Neural progenitor cell (in vitro differentiated cells): ENCODE results near the gene ACACA.

ENCODE experiments used
- EZH2phosphoT487 ChIP-seq: fragments of 200-600 bp; sonication (generic); IDR thresholded peaks from 2 replicates; pipeline ENCODE4 v1.6.1; 2017; ENCODE audit warnings: antibody characterized with exemption
- TF ChIP-seq, protein P1 (sequence below): fragments of 200-600 bp; sonication (generic); IDR thresholded peaks from 2 replicates; pipeline ENCODE4 v1.5.1; 2017; ENCODE audit warnings: antibody characterized with exemption, mild to moderate bottlenecking

DNA sequence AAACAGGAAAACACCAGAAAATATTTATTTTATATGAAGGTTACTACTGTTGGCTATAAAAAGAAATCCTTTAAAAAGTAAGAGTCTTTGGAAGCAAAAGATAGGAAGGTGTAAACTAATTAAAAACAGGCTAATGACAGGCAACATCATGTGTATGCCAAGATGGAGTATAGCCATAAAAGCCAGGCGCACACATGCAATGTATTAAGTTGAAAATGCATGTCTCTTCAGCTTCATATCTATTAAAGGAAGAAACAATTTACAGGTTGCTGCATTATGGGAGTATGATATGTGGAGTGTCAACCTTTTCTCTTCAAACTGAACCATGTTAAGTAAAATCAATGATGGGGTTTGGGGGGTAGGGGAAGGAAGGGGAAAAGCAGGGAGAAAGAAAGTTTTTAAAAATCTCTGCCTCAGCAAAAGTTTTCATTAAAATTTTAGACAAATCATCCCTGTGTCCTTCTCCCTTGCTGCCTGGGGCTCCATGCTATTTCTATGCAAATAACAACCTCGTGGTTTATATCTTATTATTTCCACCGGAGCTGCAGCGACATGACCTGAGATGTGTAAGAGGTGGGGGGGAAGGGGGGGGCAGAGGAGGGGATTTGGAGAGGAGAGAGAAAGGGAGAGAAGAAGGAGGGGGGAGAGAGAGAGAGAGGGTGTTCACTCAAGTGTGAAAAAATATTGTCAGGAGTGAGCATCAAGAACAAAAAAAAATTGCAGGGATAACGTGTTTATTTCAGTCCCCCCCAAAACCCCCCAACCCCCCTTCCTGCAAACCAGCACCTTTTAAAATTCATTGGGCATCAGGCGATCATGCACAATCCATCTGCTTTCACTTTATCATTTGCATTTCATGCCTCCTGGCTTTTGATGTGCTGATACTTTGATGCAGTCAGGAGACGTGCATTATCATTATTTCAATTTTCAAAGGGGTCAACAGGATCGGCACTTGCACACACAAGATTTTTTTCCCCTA lies 260.3 kb downstream of the ACACA start:
- no peak for TF ChIP-seq EZH2phosphoT487
- TF ChIP-seq, protein P1, sequence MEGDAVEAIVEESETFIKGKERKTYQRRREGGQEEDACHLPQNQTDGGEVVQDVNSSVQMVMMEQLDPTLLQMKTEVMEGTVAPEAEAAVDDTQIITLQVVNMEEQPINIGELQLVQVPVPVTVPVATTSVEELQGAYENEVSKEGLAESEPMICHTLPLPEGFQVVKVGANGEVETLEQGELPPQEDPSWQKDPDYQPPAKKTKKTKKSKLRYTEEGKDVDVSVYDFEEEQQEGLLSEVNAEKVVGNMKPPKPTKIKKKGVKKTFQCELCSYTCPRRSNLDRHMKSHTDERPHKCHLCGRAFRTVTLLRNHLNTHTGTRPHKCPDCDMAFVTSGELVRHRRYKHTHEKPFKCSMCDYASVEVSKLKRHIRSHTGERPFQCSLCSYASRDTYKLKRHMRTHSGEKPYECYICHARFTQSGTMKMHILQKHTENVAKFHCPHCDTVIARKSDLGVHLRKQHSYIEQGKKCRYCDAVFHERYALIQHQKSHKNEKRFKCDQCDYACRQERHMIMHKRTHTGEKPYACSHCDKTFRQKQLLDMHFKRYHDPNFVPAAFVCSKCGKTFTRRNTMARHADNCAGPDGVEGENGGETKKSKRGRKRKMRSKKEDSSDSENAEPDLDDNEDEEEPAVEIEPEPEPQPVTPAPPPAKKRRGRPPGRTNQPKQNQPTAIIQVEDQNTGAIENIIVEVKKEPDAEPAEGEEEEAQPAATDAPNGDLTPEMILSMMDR, result no peak
